ENCODE results near the gene PITPNM1.

DNA sequence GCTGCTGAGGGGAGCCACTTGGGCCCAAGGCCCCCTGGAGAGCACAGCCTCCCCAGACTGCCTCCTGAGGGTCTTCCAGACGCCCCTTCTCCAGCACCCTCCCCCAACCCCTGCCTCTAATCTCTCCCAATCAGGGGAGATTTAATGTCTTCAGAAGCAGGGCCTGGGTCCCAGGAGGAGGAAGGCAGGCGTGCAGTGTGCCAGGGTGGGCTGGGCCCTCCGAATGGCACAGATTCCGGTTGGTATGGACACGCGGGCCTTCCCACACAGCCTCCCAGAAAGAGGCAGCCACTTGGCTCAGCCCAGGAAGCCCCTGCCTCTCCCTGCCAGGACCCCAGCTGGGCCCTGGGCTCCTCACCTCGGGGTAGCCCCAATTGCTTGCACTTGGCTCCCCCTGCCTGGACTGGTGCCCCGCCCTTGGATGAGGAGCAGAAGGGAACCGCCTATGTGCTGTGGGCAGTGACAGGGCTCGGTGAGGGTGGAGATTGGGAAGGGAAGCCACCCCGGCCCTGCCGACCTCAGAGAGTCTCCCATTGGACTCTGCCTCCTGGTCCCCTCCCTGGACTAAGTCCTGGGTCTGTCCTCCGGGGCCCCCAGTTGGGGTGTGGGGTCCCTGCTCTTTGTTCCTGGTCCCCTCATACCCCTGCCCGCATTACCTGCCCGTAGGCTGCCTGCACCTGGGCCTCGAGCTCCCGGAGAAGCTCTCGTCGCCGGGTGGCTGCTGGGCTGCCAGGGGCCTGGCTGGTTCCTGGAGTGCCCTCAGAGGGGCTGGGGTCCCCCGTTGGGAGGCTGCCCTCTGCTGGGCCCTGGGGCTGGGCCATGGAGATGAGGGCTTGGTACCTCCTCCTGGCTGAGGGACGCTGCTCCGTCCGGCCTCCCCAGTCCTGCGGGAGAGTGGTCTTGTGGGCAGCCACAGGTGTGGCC, 18.7 kb upstream of the PITPNM1 start:
- TF ChIP-seq CTCF (IDR thresholded peaks at IDR 0.05) (no peak), POLR2AphosphoS5 (IDR thresholded peaks at IDR 0.05) (no peak), EP300 (IDR thresholded peaks at IDR 0.05) (no peak), POLR2A (IDR thresholded peaks at IDR 0.05) (no peak)
